ENCODE measurements around the gene CHST3. TPM values are rescaled to one million over a fixed set of nuclear protein-coding genes. Genes with fewer than 3 reads are reported as not detected.
A peak's percentile ranks its signal among the peaks of the same experiment; 100 is the strongest.

Gene CHST3
- total RNA-seq, 2 experiments from 2014 or later: 0.02 TPM

GRCh38 chr10:72007246-72007892, 43.2 kb downstream of the CHST3 start:
- Mint-ChIP-seq H3K4me1 (no peaks in the 10 kb centered on the region), H3K9me3 (no peaks in the 10 kb centered on the region), H3K27me3 (no peaks in the 10 kb centered on the region), H3K27ac (no peak overlapping the region), H3K4me3 (no peak overlapping the region), H3K36me3 (ENCODE audit: low read depth) (no peaks in the 10 kb centered on the region)
- CTCF ChIA-PET: no interaction called here
- POLR2A ChIA-PET: no interaction called here
- no peak for DNase-seq

GRCh38 chr10:72008096-72008981, 44.1 kb downstream of the CHST3 start:
- Mint-ChIP-seq H3K4me1 (no peaks in the 10 kb centered on the region), H3K27me3 (no peaks in the 10 kb centered on the region), H3K27ac (no peak overlapping the region), H3K4me3 (no peak overlapping the region), H3K9me3 (no peaks in the 10 kb centered on the region), H3K36me3 (ENCODE audit: low read depth) (no peaks in the 10 kb centered on the region)
- ChIA-PET POLR2A (no interaction called here), CTCF (no interaction called here)
- DNase-seq: no peak

GRCh38 chr10:72009051-72009424, 44.8 kb downstream of the CHST3 start:
- ChIA-PET POLR2A (no interaction called here), CTCF (no interaction called here)
- no peak for DNase-seq
- H3K36me3 Mint-ChIP-seq (ENCODE audit: low read depth): no peaks in the 10 kb centered on the region
- no peak overlapping the region for H3K4me3 Mint-ChIP-seq
- H3K9me3 Mint-ChIP-seq: no peaks in the 10 kb centered on the region
- no peak overlapping the region for H3K27ac Mint-ChIP-seq
- no peaks in the 10 kb centered on the region for H3K27me3 Mint-ChIP-seq
- H3K4me1 Mint-ChIP-seq: no peaks in the 10 kb centered on the region

GRCh38 chr10:72009425-72010081, 45.4 kb downstream of the CHST3 start:
- Mint-ChIP-seq H3K36me3 (ENCODE audit: low read depth) (no peaks in the 10 kb centered on the region), H3K9me3 (no peaks in the 10 kb centered on the region), H3K27me3 (no peaks in the 10 kb centered on the region), H3K27ac (peak overlapping the region; percentile 54), H3K4me1 (no peaks in the 10 kb centered on the region), H3K4me3 (no peak overlapping the region)
- no peak for DNase-seq
- ChIA-PET CTCF (interaction anchor here (1.7 kb wide), 1 partner anchor 14 kb away, joined by 3 read pairs; no protein-coding TSS in a partner anchor), POLR2A (no interaction called here)

- ChIA-PET POLR2A (no interaction called here), CTCF (interaction anchor here (0.8 to 1.7 kb wide), 2 partner anchors 15 to 83 kb away, joined by 3 read pairs; no protein-coding TSS in a partner anchor)
- Mint-ChIP-seq H3K36me3 (ENCODE audit: low read depth) (no peaks in the 10 kb centered on the region), H3K9me3 (no peaks in the 10 kb centered on the region), H3K4me3 (no peak overlapping the region), H3K4me1 (no peaks in the 10 kb centered on the region), H3K27ac (no peak overlapping the region), H3K27me3 (no peaks in the 10 kb centered on the region)
- no peak for DNase-seq
Observed at GRCh38 chr10:72010234-72010973, 46.2 kb downstream of the CHST3 start.

GRCh38 chr10:72011016-72011415, 46.8 kb downstream of the CHST3 start:
- ChIA-PET CTCF (interaction anchor here (0.6 to 1.7 kb wide), 3 partner anchors 15 to 696 kb away, joined by 3 to 4 read pairs (median 3); no protein-coding TSS in a partner anchor), POLR2A (no interaction called here)
- Mint-ChIP-seq H3K27me3 (no peaks in the 10 kb centered on the region), H3K4me3 (no peak overlapping the region), H3K27ac (no peak overlapping the region), H3K36me3 (ENCODE audit: low read depth) (no peaks in the 10 kb centered on the region), H3K9me3 (no peaks in the 10 kb centered on the region), H3K4me1 (no peaks in the 10 kb centered on the region)
- no peak for DNase-seq

GRCh38 chr10:72011468-72011867, 47.3 kb downstream of the CHST3 start:
- Mint-ChIP-seq H3K27ac (no peak overlapping the region), H3K36me3 (ENCODE audit: low read depth) (no peaks in the 10 kb centered on the region), H3K27me3 (no peaks in the 10 kb centered on the region), H3K4me1 (no peaks in the 10 kb centered on the region), H3K4me3 (no peak overlapping the region), H3K9me3 (no peaks in the 10 kb centered on the region)
- ChIA-PET POLR2A (no interaction called here), CTCF (interaction anchor here (0.6 to 0.8 kb wide), 2 partner anchors 82 to 696 kb away, joined by 3 to 4 read pairs; no protein-coding TSS in a partner anchor)
- DNase-seq: no peak

- H3K9me3 Mint-ChIP-seq: no peaks in the 10 kb centered on the region
- no peak for DNase-seq
- H3K27ac Mint-ChIP-seq: no peak overlapping the region
- POLR2A ChIA-PET: no interaction called here
- no peak overlapping the region for H3K4me3 Mint-ChIP-seq
- H3K4me1 Mint-ChIP-seq: no peaks in the 10 kb centered on the region
- no peaks in the 10 kb centered on the region for H3K36me3 Mint-ChIP-seq (ENCODE audit: low read depth)
- H3K27me3 Mint-ChIP-seq: no peaks in the 10 kb centered on the region
- CTCF ChIA-PET: interaction anchor here (1.1 kb wide), 1 partner anchor 36 kb away, joined by 3 read pairs; no protein-coding TSS in a partner anchor
Observed at GRCh38 chr10:72011976-72012512, 47.8 kb downstream of the CHST3 start.

- POLR2A ChIA-PET: no interaction called here
- no peak overlapping the region for H3K4me3 Mint-ChIP-seq
- H3K27ac Mint-ChIP-seq: no peak overlapping the region
- no peak for DNase-seq
- H3K4me1 Mint-ChIP-seq: no peaks in the 10 kb centered on the region
- no peaks in the 10 kb centered on the region for H3K36me3 Mint-ChIP-seq (ENCODE audit: low read depth)
- H3K9me3 Mint-ChIP-seq: no peaks in the 10 kb centered on the region
- CTCF ChIA-PET: interaction anchor here (0.5 to 1.2 kb wide), 4 partner anchors 10 to 609 kb away, joined by 3 to 6 read pairs (median 4); no protein-coding TSS in a partner anchor
- no peaks in the 10 kb centered on the region for H3K27me3 Mint-ChIP-seq
Observed at GRCh38 chr10:72012796-72013195, 48.6 kb downstream of the CHST3 start.

GRCh38 chr10:72013202-72013945, 49.2 kb downstream of the CHST3 start:
- CTCF ChIA-PET: interaction anchor here (0.5 to 1.2 kb wide), 4 partner anchors 11 to 609 kb away, joined by 3 to 6 read pairs (median 4); no protein-coding TSS in a partner anchor
- POLR2A ChIA-PET: no interaction called here
- Mint-ChIP-seq H3K4me1 (no peaks in the 10 kb centered on the region), H3K36me3 (ENCODE audit: low read depth) (no peaks in the 10 kb centered on the region), H3K27me3 (no peaks in the 10 kb centered on the region), H3K9me3 (no peaks in the 10 kb centered on the region), H3K4me3 (no peak overlapping the region), H3K27ac (no peak overlapping the region)
- DNase-seq: no peak

GRCh38 chr10:72014197-72014596, 50.0 kb downstream of the CHST3 start:
- no peak for DNase-seq
- Mint-ChIP-seq H3K27me3 (no peaks in the 10 kb centered on the region), H3K4me3 (no peak overlapping the region), H3K36me3 (ENCODE audit: low read depth) (no peaks in the 10 kb centered on the region), H3K27ac (no peak overlapping the region), H3K9me3 (no peaks in the 10 kb centered on the region), H3K4me1 (no peaks in the 10 kb centered on the region)
- ChIA-PET CTCF (no interaction called here), POLR2A (no interaction called here)

All from activated CD4-positive, alpha-beta T cell treated with anti-CD3 and anti-CD28 coated beads, Interleukin-2, amount 10 ng/mL, durations not matched to agents 7 days and 5 days (primary cell).